C1 segment of cervical spinal cord (tissue), 14 donors: ENCODE measurements around the gene EMILIN2.

ENCODE experiments used
- DNase-seq, 14 donors: peaks; one replicate each; lab custom pipeline; 2025; lab: John Stamatoyannopoulos, UW

EMILIN2 gene

DNA sequence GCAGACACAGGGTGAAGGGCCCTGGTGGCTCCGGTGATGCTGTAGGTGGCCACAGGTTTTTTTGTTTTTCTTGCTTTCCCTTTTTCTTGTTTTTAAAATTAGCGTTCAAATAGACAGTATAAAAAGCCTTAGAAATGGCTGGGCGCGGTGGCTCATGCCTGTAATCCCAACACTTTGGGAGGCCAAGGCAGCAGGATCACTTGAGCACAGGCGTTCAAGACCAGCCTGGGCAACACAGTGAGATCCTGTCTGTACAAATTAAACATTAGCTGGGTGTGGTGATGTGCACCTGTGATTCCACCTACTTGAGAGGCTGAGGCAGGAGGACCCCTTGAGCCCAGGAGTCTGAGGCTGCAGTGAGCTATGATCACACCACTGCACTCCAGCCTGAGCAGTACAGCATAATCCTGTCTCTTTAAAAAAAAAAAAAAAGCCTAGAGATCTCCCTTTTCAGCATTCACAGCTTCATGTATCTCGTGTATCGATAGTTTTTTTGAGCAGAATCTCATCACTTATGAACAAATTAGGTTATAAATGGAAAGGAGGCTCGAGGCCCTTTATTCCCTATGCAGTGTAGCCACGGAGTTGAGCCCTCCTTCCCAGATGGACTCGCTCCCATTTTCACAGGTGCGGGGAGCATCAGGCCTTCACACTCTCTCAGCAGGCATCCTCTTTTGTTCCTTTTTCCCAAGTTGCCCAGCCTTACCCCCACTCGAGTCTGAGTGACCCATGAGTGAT is 50.8 kb downstream of the EMILIN2 start:
- no peak for DNase-seq

DNA sequence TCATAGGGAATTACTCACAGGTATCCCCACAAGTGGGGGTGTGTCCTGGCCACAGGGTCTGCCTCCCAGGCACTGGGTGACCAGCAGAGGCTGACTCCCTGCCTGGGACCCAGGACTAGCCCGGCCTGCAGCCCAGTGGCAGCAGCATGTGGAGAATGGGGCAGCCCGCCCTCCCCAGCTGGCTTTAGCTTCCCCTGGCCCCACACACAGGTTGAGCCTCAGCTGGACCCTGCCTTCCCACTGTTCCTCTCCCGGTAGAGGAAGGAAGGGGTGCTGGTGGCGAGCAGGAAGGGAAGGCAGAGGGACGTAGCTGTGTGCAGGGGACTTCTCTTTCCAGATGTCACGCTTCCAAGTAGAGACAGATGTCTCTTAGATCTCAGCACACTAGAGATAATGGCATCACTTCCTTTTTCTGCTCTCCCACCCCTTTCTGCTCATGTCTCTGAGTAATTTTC is 51.4 kb downstream of the EMILIN2 start:
- peak in 1 of 14 donors; percentile 20 for DNase-seq

DNA sequence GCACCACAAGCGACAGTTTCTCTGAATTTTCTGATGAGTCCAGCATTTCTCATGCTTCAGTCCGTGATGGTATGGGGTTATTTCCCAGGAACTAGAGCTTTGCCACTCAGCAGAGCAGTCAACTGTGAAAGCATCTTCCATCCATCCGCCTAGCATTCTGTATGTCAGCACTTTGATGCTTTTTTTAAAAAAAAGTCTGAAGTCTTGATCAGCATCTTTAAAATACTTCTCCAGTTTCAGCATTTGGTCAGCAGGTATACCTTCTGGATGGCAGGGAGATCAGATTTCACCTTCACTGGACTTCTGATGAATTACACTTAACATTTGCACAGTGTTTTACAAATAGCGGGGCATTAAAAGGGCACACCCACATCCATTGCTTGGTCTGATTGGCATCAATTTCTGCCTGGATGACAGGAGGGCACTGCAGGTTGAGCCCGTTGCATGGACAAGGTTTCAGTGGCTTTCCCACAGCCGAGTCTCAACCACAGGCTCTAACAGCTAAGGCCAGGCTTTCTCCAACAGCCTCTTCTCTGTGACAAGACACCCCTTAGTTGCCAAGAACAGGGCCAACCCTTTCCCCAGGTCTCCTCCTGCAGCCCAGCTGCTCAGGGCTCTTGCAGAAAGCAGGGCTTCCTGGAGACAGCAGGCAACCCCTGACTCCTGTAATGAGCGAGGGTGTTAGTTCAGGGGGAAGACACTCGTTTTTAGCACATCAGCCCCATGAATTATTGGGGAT is 54.0 kb downstream of the EMILIN2 start:
- DNase-seq: no peak

DNA sequence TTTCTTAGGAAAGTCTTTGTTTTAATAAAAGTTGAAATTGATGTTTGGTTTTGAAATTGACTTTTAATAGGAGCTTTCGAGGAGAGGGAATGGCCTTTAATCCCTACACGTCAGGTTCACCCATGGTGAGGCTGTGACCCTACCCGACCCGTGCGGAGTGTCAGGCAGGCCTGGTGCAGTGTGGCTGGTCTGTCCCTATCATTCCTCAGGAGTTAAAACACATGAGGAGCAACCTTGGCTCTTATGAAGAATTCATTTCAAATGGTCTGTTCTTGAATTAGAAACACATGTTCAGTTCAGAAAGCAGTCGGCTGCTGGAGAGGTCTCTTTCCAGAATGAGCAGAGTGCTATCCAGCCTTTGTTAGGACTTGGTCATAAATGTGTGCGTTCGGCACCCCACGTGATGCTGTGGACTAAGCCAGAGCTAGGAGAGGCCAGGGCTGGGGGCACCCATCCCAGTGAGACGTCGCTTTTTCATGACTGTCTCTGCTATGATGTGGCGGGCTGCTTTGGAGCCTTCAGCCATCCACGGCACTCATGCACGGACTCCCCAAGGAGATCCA is 54.7 kb downstream of the EMILIN2 start:
- DNase-seq: peak in 2 of 14 donors; percentile 11 to 35

DNA sequence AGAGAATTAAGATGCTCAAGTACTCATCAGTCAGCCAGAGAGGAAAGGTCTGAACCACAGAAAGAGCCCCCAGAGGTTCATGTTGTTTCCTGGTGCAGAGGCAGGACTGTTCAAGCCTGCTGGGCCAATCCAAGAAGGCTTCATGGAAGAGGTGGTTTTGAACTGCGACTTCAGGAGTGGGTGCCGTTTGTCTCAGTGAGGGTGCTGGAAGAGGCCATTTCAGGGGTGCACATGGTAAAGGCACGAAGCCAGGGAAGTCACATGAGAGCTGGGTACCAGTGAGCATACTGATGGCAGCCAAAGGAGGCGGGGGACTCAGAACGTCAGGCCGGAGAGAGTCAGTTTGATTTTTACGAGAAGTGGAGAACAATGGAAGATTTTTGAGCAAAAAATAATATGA is 55.5 kb downstream of the EMILIN2 start:
- DNase-seq: no peak

DNA sequence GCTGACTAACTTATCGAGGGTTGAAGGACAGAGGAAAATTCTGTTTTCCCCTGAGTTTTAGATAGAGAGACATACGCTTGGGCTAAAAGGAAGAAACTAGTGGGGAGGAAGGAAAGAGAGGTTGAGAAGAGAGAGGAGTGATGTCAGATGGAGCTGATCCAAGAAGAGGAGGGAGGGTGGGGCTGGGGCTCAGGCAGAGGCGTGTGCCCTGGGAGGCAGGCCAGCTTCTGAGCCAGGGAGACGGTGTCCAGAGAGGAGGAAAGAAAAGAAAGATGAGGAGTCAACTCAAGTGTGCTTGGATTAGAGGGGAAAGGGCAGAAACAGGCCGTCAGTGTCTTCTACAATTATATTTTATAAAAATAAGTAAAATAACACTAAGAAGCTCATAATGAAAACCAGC is 56.2 kb downstream of the EMILIN2 start:
- DNase-seq: peak in 3 of 14 donors; percentile 6 to 44 (median 31)

DNA sequence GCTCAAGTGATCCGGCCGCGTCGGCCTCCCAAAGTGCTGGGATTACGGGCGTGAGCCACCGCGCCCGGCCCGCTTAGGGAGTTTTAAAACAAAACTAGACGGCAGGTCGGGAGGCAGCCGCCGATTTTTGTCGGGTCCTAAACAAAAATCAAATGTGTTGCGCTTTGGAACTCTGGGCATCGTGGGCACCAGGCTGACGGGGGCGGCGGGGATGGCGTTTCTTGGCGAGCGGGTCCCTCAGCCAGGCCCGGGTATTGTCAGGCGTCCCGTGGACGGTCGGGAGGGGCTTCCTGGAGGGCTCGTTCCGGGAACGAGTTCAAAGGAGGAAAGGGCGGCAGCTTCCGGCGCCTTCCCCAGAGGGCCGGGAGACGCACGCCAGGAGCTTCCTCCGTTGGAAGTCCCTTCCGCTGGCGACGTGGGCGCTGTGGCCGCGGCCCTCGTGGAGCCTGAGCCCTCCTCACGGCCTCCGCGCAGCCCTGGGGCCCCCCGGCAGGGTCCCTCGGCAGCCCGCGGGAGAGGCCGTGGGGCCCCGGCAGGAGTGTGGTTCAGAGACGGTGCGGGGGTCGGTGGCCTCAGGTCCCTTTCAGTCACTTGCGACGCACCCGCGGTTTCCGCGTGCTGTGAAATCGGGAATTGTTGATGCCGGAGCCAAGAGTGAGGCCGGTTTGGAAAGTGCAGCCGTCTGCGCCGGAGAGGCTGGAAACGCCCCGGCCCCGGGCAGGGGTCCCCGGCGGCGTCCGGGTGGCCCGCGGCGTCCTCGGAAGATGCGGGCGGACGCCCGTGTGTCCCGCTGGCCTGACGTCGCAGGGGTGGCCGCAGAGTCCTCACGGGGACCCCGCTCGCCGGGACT is 59.3 kb downstream of the EMILIN2 start:
- DNase-seq: peak in 7 of 14 donors; percentile 10 to 76 (median 31)

DNA sequence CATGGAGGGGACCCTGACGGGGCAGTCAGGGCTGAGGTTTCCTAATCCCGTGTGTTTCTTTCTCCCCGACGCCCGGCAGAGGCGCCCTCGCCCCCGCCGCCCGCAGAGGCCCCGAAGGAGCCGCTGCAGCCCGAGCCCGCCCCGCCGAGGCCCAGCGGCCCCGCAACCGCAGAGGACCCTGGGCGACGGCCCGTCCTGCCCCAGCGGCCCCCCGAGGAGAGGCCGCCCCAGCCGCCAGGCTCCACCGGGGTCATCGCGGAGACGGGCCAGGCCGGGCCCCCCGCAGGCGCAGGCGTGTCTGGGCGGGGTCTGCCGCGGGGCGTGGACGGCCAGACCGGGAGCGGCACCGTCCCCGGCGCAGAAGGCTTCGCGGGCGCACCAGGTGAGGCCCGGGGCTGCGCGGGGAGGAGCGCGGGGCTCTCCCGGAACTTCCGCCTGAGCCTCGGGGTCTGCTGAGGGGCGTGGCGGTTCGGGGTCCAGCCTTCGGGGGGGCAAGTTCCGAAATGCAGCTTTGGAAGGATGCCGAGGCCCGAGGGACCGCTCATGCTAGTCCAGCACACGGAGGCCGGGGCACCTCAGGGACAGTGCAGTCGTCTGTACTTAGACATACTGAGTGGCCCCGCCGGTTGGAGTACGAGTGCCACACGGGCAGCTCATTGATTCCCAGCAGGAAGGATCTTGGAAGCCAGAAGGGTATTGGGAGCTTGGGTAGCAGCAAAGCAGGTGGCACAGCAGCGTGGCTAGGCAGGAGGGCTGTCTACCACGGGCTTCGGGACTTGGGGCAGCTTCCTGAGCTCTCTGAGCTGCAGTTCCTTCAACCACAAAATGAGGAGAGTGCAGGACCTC is 60.1 kb downstream of the EMILIN2 start:
- peak in 4 of 14 donors; percentile 12 to 56 (median 38) for DNase-seq

DNA sequence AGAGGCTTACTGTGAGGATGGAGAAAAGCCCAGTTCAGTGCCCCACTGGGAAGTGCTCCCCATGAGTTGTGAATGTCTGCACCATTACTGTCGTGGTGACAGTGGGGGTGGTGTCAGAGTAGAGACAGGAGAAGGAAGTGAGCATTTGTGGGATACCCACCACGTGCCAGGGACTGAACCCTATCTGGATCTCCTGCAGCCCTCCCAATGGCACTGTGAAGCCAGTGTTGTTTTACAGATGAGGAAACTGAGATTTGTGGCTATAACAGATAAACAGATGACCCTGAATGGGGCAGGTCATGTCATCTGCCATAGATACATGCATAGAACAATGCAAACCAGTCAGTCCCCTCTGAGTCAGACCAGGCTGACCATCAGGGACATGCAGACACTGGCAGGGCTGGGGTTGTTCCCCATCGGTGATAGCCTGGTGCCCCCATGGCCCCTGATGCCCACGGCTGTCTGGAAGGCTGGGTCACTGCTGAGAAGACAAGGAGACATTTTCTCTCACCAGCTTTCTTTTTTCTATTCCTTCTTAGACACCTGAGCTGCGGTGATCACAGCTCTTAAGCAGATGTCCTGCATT is 60.8 kb downstream of the EMILIN2 start:
- DNase-seq: peak in 1 of 14 donors; percentile 53

DNA sequence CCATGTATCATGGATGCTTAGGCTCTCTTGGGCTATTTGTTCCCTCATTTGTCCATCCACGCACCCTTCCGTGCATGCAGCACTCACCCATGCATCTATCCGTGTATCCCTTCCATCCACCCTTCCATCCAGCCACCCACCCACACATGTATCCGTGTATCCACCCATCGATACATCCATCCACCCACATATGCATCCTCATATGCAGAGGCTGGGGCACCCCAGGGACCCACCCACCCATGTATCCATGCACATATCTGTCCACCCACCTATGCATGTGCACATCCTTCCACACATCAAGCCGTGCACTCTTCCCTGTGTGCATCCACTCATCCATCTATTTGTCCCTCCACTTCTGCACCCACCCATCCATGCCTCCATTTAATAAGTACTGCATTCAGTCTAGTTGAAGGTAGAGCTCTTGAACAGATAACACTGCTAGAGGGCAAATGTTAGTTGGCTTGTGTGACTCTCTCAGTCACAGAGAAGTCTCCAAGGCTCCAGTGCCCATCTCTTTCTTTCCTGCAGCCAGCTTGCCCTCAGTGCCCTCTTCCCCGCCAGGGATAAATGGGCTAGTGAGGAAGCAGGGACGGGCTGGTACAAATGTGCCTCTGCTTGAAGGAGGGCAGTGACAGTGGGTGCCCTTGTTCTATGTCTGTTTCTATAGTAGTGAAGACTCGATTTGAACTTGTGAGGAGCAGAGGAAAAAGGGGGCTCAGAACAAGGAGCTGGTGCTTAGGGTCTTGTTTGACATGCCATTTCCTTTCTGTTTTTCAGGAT is 61.5 kb downstream of the EMILIN2 start:
- no peak for DNase-seq

DNA sequence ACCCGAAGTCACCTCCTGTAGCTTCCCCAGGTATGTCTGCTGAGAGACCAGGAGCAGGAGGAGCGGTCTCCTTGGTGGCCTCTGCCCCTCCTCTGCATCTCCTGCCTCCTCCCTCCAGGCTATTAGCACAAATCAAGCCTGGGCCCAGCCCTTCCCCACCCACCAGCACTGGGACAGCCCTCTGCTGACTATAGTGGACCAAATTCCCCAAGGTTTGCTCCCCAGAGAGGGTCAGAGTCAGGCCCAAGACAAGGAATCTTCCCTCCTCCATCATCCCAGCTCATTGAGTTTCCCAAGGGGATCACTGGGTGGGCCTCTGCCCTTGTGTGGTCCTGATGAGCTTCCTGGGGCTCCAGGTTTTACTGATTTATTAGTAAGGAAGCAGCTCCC is 62.1 kb downstream of the EMILIN2 start:
- no peak for DNase-seq

DNA sequence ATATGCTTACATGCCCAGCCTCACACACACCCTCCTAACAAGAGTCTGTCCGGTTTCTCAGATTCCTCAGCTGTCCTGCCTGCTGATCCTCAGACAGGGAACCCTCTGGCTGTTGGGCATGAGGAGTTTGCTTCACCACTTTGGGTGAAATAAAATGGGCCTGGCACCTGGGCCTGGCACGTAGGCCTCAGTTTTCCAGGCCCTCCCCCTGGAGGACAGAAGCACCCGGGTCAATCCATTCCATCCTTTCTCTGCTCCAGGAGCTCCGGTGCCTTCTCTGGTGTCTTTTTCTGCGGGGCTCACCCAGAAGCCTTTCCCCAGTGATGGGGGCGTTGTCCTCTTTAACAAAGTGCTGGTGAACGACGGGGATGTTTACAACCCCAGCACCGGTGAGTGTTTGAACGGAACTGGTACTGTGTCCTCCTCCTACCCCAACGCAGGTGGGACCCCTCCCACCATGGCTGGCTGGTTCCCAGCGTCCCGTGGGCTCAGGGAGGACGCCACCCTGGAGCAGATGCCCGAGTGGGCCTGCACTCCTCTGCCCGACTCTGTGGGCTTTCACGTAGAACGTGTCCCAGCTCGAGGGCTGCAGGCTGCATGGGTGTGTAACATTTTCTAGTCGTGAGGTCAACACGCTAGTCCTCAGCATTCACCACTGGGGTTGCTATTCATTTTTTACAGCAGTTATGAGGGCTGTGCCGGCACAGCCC is 62.8 kb downstream of the EMILIN2 start:
- DNase-seq: no peak

DNA sequence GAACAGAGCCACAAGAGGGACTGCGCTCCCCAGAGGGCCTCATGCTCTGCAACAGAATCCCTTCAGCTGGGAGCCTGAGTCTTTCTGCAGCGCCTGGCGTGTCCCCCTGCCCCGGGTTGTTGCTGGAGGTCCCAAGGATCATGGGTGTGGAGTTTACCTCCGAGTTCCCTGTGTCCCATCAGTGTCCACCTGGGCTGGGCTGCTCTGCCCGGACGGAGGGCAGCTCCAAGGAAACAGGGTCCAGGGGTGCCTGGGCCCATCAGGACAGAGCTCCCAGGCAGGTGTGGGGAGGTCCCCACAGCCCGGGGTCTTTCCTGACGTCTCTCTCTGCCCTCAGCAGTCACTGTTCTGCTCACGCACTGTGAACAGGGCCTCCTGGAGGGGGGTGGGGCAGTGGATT is 63.5 kb downstream of the EMILIN2 start:
- DNase-seq: no peak

DNA sequence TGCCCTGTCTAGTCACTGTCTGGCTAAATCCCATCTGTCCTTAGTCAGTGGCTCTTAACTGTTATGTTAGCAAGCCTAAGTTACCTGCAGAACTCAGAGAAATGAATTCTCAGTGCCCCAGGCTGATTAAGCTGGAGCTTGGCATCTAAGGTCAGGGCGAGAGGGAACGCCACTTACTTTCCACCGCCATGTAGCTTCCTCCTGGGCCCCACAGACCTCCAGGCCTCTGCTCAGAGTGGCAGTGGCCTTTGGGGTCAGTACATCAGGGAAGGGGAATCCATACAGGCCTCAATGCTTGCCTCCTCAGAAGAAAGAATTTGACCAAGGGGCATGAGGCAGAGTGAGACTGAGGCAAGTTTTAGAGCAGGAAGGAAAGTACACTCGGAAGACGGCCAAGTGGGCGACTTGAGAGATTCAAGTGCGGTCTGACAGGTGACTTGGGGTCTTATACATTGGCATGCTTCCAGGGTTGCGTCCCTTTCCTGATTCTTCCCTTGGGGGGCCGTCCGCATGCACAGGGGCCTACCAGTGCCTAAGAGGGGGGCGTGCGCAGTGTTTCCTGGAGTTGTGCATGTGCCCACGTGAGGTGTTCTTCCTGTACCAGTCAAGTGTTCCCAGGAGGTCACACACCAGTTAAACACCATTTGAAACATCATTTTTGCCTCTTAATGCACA is 64.1 kb downstream of the EMILIN2 start:
- DNase-seq: no peak

DNA sequence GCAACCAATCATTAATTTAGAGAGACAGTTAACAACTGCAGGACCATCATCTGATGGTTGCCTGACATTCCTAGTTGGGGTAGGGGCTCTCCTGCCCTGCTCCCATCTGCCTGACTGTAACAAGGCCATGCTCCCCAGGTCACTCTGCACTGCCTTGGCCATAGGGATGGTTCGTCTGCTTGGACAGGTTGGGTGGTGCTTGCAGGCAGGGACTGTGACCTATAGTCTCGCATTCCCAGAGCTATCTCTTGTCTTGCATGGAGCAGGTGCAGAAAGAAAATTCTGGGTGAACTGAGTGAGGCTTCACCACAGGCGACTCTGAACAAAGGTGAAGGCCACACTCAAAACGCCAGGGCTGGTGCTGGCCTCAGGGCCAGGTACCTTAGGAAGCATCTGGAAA is 64.7 kb downstream of the EMILIN2 start:
- DNase-seq: no peak

DNA sequence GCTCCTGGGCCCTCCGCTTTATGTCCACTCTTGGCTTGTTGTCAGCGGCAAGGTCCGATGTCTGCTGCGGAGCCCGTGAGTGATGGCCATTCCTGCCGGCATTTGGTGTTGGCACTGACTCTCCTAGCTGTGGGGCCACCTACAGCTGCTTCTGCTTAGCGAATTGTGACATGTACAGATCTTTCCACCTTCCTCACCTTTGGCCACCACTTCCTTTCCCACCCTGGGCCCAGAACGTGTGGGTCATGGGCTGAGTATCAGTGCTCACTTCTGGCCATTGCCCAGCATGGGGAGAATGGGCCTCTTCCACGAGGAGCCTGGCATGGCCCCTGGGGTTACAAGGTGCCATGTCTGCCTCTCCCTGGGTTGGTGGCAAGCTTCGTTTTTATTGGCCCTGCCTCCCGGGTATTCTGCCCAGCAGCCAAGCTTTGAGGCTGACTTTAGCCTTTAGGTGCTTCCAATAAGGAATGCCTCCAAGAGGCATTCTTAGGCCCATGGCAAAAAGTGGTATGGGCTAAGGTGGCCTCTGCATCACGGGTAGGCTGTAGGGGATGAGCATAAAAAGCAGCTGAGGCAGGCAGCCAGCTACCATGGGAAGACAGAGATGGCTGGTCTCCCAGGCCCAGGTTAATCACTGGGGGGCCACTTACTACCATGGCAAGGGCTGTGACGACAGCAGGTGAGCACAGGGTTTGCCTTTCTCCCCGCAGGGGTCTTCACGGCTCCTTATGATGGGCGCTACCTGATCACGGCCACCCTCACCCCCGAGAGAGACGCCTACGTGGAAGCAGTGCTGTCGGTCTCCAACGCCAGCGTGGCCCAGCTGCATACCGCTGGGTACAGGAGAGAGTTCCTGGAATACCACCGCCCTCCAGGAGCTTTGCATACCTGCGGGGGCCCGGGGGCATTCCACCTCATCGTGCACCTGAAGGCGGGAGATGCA is 65.8 kb downstream of the EMILIN2 start:
- no peak for DNase-seq

DNA sequence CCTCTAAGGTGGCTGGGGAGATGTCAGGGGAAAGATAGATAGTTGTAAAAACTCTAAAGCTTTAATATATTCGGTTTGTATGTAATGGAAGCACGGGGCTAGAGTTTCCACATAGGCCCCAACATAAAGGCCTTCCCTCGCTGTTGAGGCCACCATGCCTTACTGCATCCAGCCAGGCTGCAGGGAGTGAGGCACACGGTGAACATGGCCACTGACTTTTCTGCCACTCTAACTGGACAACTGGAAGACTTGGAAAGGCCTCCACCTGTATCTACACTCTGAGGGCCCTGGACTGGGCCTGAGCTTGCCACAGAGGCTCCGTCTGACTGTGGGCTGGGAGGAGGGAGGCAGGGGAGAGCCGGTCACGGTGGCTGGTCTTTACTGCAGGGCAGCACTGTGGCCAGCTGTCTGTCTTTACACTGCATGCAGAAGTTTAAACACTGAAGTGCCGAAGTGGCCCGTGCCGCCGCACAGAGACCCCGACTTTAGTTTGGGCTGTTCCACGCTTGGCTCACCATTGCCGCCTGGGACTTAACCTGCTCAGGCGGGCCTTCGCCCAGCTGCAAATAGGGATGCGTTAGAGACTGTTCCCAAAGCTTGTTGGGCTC is 66.7 kb downstream of the EMILIN2 start:
- DNase-seq: no peak
